GM23248 (cell line): ENCODE results near the gene GJA9.

Experiments
- EZH2 ChIP-seq: fragments of 200-600 bp; sonication (generic); IDR thresholded peaks from 2 replicates; pipeline ENCODE4 v1.6.1; 2018; ENCODE audit warnings: antibody characterized with exemption, mild to moderate bottlenecking; ENCODE audit not compliant: insufficient read depth, poor library complexity, severe bottlenecking
- EZH2phosphoT487 ChIP-seq: fragments of 200-600 bp; sonication (generic); IDR thresholded peaks from 2 replicates; pipeline ENCODE4 v1.6.1; 2018; ENCODE audit warnings: antibody characterized with exemption, moderate library complexity, mild to moderate bottlenecking, low read depth; ENCODE audit not compliant: insufficient read depth

- TF ChIP-seq EZH2 = no peak
- no peak for TF ChIP-seq EZH2phosphoT487
Observed at GRCh38 chr1:38885092-38885491, 3.7 kb upstream of the GJA9 start.
